Activated naive CD8-positive, alpha-beta T cell treated with anti-CD3 and anti-CD28 coated beads, Interleukin-2, amount 10 ng/mL, durations not matched to agents 7 days and 5 days (primary cell): ENCODE results near the gene OR11A1. TPM values are rescaled to one million over a fixed set of nuclear protein-coding genes. Genes with fewer than 3 reads are reported as not detected.

Experiments used
- ATAC-seq: fragments of 150-1000 bp; cut with Tn5 transposase; one replicate; pipeline ENCODE4 v1.10.0; 2021; ENCODE audit warnings: low read depth, moderate library complexity
- POLR2A ChIA-PET: fragments of 350-600 bp; sonication (Branson Sonifier 250); formaldehyde crosslinking; loops from one replicate; lab custom pipeline; 2021; ENCODE audit warnings: antibody characterized with exemption; lab: Charles Lee
- DNase-seq: peaks from one replicate; pipeline ENCODE4 v3.0.0; 2021
- H3K27ac Mint-ChIP-seq: one replicate; pipeline ENCODE4 v1.8.0; 2022; ENCODE audit warnings: mild to moderate bottlenecking, mixed read lengths
- H3K27me3 Mint-ChIP-seq: one replicate; pipeline ENCODE4 v1.8.0; 2022; ENCODE audit warnings: mild to moderate bottlenecking, moderate library complexity, mixed read lengths
- H3K36me3 Mint-ChIP-seq: one replicate; pipeline ENCODE4 v1.8.0; 2021; ENCODE audit warnings: mild to moderate bottlenecking, mixed read lengths
- H3K4me1 Mint-ChIP-seq: one replicate; pipeline ENCODE4 v1.8.0; 2021; ENCODE audit warnings: mixed read lengths
- H3K4me3 Mint-ChIP-seq: one replicate; pipeline ENCODE4 v1.8.0; 2022; ENCODE audit warnings: mild to moderate bottlenecking, moderate library complexity, mixed read lengths
- H3K9me3 Mint-ChIP-seq: one replicate; pipeline ENCODE4 v1.8.0; 2021; ENCODE audit warnings: mixed read lengths
- total RNA-seq, 2 experiments: library from RNA; stranded (reverse); gene quantifications; one replicate each; pipeline ENCODE4 v1.2.3, GENCODE V29; 2021

The OR11A1 gene
- not detected for total RNA-seq

DNA sequence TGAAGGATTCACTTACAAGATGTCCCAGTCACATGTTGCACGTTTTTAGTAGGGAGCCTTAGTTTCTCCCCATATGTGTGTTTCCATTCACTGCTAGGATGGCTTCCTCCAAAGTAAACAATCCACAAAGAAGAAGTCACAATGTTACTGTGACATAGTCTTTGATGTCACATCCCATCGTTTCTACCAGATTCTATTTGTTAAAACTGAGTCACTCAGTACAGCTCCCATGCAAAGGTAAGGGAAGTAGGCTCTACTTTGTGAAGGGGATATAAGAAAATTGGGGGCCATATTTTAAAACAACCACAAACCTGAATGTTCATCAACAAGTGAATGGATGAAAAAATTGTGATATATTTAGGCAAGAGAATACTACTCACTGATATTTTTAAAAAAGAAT is at the start of gene OR11A1, which contains the start of gene OR2H1:
OR11A1 (minus strand) TSS at position 101 of the 400 bp plus-strand sequence. CDS start 29,430 bp downstream, outside the sequence.
OR2H1 (plus strand) TSS at position 185 of the 400 bp plus-strand sequence. CDS start 4,615 bp downstream, outside the sequence.
- peaks cover 2% of the 10 kb centered on the region for H3K4me1 Mint-ChIP-seq
- H3K27ac Mint-ChIP-seq = no peak within 1 kb of the TSS
- H3K36me3 Mint-ChIP-seq = no peaks in the 10 kb centered on the region
- no peaks in the 10 kb centered on the region for H3K9me3 Mint-ChIP-seq
- ATAC-seq = no peak
- POLR2A ChIA-PET = no interaction called here
- no peak for DNase-seq
- peaks cover 15% of the 10 kb centered on the region for H3K27me3 Mint-ChIP-seq
- H3K4me3 Mint-ChIP-seq = no peak within 1 kb of the TSS

DNA sequence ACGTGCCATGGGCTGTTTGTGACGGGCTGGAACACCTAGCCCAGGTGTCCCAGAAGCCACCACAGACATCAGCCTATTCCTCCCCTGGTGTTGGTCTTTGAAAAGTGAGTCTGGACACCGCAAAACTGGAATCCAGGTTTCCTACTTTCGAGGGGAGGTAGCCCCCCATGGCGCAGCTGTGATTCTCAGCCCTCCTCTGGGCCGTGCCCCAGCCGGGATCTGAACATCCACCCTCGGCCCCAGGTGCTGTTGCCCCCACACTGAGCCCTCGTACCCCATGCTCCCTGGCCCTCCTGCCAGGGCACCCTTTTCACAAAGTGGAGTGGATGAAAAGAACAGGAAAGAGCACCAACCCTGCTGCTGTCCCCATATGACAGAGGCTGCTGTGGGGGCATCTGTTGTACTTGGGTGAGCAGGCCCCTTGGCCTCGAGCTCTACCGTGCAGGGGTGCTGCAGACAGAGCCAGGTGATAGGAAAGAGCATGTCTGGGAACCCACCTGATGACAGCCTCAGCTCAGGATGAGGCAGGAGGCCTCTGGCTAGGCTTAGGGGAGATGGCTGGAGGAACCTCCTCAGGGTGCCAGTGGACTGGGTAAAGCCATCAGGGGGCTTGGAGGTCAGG is 49.7 kb upstream of the OR11A1 start:
- DNase-seq (no peak), ATAC-seq (no peak)
- POLR2A ChIA-PET = no interaction called here
- H3K27ac Mint-ChIP-seq = no peak overlapping the region
- H3K27me3 Mint-ChIP-seq = peaks cover 4% of the 10 kb centered on the region
- H3K4me3 Mint-ChIP-seq = no peak overlapping the region
- H3K4me1 Mint-ChIP-seq = no peaks in the 10 kb centered on the region
- no peaks in the 10 kb centered on the region for H3K9me3 Mint-ChIP-seq
- H3K36me3 Mint-ChIP-seq = no peaks in the 10 kb centered on the region

DNA sequence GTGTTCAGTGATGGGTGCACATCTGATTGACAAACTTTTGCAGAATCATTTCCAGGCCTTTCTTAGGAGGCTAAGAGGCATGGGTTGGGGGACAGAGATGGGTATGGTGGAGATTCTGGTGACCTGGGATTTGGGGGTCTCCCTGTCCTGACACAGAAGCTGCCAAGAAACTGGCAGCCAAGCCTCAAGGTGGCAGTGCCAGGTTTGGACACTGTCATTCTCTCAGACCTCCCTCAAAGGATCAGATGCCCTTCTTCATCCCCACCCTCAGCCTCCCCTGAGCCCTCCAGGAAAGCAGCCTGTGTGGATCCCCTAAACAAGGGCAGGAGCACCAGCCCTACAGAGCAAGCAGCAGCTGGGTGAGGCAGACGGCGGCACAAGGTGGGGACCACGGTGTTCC is 48.9 kb upstream of the OR11A1 start:
- Mint-ChIP-seq H3K27me3 (peaks cover 4% of the 10 kb centered on the region), H3K4me1 (no peaks in the 10 kb centered on the region), H3K4me3 (no peak overlapping the region), H3K36me3 (no peaks in the 10 kb centered on the region), H3K27ac (no peak overlapping the region), H3K9me3 (no peaks in the 10 kb centered on the region)
- DNase-seq (no peak), ATAC-seq (no peak)
- POLR2A ChIA-PET = no interaction called here

DNA sequence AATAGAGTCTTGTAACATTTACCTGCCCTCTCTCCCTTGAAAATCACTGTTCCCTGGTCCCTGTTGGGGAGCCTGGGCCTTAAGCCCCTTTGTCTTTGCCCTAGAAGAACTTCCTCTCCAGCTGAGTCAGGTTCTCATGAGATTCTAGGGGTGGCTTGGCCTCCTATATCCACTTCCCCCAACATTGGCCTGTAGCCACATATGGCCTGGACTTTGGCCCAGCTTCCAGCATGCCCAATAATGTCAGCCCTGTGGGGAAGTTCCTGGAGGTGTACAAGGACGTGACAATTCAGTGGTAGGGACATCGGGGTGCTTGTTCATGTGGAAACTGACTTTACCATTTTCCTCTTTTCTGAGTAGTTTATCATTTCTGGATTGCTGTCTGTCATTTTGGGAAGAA is 48.1 kb upstream of the OR11A1 start:
- DNase-seq = no peak
- H3K9me3 Mint-ChIP-seq = no peaks in the 10 kb centered on the region
- no peak for ATAC-seq
- no peaks in the 10 kb centered on the region for H3K36me3 Mint-ChIP-seq
- no peak overlapping the region for H3K27ac Mint-ChIP-seq
- no peaks in the 10 kb centered on the region for H3K4me1 Mint-ChIP-seq
- H3K4me3 Mint-ChIP-seq = no peak overlapping the region
- peaks cover 4% of the 10 kb centered on the region for H3K27me3 Mint-ChIP-seq
- POLR2A ChIA-PET = no interaction called here

GRCh38 chr6:29502597-29502996 is 45.7 kb upstream of the OR11A1 start:
- POLR2A ChIA-PET = no interaction called here
- ATAC-seq (no peak), DNase-seq (no peak)
- H3K27ac Mint-ChIP-seq = no peak overlapping the region
- H3K4me1 Mint-ChIP-seq = no peaks in the 10 kb centered on the region
- H3K36me3 Mint-ChIP-seq = no peaks in the 10 kb centered on the region
- no peak overlapping the region for H3K4me3 Mint-ChIP-seq
- peaks cover 16% of the 10 kb centered on the region for H3K27me3 Mint-ChIP-seq
- H3K9me3 Mint-ChIP-seq = no peaks in the 10 kb centered on the region

DNA sequence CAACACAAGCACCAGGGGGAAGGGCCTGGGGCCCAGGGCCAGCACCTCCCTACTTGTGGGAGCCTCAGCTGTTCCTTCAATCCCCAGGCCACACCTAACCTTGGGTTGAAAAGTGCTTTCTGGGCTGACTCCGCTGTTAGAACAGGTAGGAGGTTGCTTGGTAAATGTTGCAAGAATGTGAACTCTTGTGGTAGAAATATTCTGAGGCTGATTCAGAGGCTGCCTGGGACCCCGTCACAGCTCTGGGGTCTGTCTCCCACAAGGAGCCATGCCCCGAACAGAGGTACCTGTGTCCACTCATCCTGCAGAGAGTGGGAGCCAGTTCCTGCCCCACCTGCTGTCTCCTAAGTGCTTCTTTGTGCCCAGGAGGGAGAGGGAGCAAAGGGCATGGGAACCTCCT is 45.3 kb upstream of the OR11A1 start:
- DNase-seq (no peak), ATAC-seq (no peak)
- H3K27me3 Mint-ChIP-seq = peaks cover 20% of the 10 kb centered on the region
- no peak overlapping the region for H3K27ac Mint-ChIP-seq
- no peaks in the 10 kb centered on the region for H3K4me1 Mint-ChIP-seq
- no peak overlapping the region for H3K4me3 Mint-ChIP-seq
- no peaks in the 10 kb centered on the region for H3K36me3 Mint-ChIP-seq
- POLR2A ChIA-PET = no interaction called here
- no peaks in the 10 kb centered on the region for H3K9me3 Mint-ChIP-seq

DNA sequence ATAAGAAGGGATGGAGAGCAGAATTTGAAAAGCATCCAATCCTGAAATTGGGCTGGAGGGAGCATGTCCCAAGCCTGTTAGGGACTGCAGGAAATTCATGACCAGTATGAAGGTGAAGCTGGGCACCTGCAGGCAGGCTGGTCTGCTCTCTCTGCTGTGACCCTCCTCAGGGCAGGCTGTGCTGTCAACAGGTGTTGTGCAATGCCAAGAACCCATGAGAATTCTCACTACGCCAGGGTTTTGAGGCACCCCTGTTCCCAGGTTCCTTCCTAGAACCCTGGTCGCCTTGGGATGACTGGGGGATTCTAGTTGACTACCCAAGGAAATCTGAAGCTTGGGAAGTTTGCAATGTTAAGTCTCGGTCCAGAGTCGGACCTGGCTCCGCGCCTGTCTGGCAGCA is 44.2 kb upstream of the OR11A1 start:
- H3K4me1 Mint-ChIP-seq = no peaks in the 10 kb centered on the region
- ATAC-seq (no peak), DNase-seq (no peak)
- H3K36me3 Mint-ChIP-seq = no peaks in the 10 kb centered on the region
- POLR2A ChIA-PET = no interaction called here
- H3K4me3 Mint-ChIP-seq = no peak overlapping the region
- H3K9me3 Mint-ChIP-seq = no peaks in the 10 kb centered on the region
- no peak overlapping the region for H3K27ac Mint-ChIP-seq
- H3K27me3 Mint-ChIP-seq = peaks cover 26% of the 10 kb centered on the region

DNA sequence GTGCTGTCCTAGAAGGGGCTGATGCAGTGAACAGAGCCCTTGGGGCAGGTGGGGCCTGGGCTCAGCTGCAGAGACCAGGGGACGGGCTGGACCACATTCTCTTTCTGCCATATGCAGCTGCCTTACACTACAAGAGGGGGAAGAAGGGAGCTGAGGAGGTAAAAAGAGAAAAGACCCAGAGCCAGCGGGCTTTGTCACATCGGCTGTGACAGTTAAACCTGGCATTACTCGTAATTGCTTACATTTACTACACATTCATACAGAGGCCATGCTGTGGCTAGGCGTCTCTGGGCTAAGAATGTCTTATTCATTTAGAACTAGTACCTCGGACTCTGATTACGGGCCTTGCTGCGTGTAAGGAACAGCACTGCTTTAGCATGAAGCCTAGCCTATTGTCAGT is 43.7 kb upstream of the OR11A1 start:
- H3K9me3 Mint-ChIP-seq = no peaks in the 10 kb centered on the region
- no peaks in the 10 kb centered on the region for H3K4me1 Mint-ChIP-seq
- no peak overlapping the region for H3K4me3 Mint-ChIP-seq
- H3K27me3 Mint-ChIP-seq = peaks cover 28% of the 10 kb centered on the region
- ATAC-seq (no peak), DNase-seq (no peak)
- H3K27ac Mint-ChIP-seq = no peak overlapping the region
- POLR2A ChIA-PET = no interaction called here
- no peaks in the 10 kb centered on the region for H3K36me3 Mint-ChIP-seq

DNA sequence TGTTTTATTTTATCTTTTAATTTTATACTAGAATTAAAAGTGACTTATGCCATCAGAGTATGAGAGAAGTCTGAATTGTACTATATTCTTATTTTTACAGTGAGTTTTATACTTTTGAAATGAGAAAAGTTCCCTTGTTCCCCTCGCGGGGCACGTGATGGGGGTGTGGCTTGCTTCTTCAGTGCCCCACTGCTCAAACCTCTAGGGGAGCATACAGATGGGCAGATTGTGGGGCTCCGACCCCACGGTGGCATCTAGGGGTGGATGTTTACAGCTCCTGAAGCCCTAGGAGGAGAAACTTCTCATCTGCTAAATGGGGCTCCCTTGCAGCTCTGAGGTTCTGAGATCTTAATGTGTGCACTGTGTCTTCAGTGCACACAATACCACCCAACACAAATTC is 42.8 kb upstream of the OR11A1 start:
- Mint-ChIP-seq H3K4me3 (no peak overlapping the region), H3K9me3 (no peaks in the 10 kb centered on the region), H3K27ac (no peak overlapping the region), H3K27me3 (peaks cover 28% of the 10 kb centered on the region), H3K36me3 (no peaks in the 10 kb centered on the region), H3K4me1 (no peaks in the 10 kb centered on the region)
- ATAC-seq (no peak), DNase-seq (no peak)
- POLR2A ChIA-PET = no interaction called here

GRCh38 chr6:29496961-29497360 is 40.1 kb upstream of the OR11A1 start:
- no peak overlapping the region for H3K27ac Mint-ChIP-seq
- no peaks in the 10 kb centered on the region for H3K4me1 Mint-ChIP-seq
- H3K9me3 Mint-ChIP-seq = no peaks in the 10 kb centered on the region
- ATAC-seq (no peak), DNase-seq (no peak)
- H3K36me3 Mint-ChIP-seq = no peaks in the 10 kb centered on the region
- POLR2A ChIA-PET = no interaction called here
- no peak overlapping the region for H3K4me3 Mint-ChIP-seq
- H3K27me3 Mint-ChIP-seq = peaks cover 25% of the 10 kb centered on the region

GRCh38 chr6:29495571-29495970 is 38.7 kb upstream of the OR11A1 start:
- Mint-ChIP-seq H3K9me3 (no peaks in the 10 kb centered on the region), H3K36me3 (no peaks in the 10 kb centered on the region), H3K4me3 (no peak overlapping the region), H3K4me1 (no peaks in the 10 kb centered on the region), H3K27me3 (peaks cover 25% of the 10 kb centered on the region), H3K27ac (no peak overlapping the region)
- POLR2A ChIA-PET = no interaction called here
- no peak for ATAC-seq
- no peak for DNase-seq

GRCh38 chr6:29494131-29494530 is 37.3 kb upstream of the OR11A1 start:
- DNase-seq (no peak), ATAC-seq (no peak)
- peaks cover 1% of the 10 kb centered on the region for H3K9me3 Mint-ChIP-seq
- peaks cover 22% of the 10 kb centered on the region for H3K27me3 Mint-ChIP-seq
- no peak overlapping the region for H3K27ac Mint-ChIP-seq
- no peaks in the 10 kb centered on the region for H3K4me1 Mint-ChIP-seq
- POLR2A ChIA-PET = no interaction called here
- H3K36me3 Mint-ChIP-seq = no peaks in the 10 kb centered on the region
- H3K4me3 Mint-ChIP-seq = no peak overlapping the region

GRCh38 chr6:29493261-29493660 is 36.4 kb upstream of the OR11A1 start:
- H3K36me3 Mint-ChIP-seq = no peaks in the 10 kb centered on the region
- peaks cover 15% of the 10 kb centered on the region for H3K27me3 Mint-ChIP-seq
- H3K4me3 Mint-ChIP-seq = no peak overlapping the region
- no peak overlapping the region for H3K27ac Mint-ChIP-seq
- POLR2A ChIA-PET = no interaction called here
- H3K9me3 Mint-ChIP-seq = peaks cover 1% of the 10 kb centered on the region
- H3K4me1 Mint-ChIP-seq = no peaks in the 10 kb centered on the region
- ATAC-seq (no peak), DNase-seq (no peak)

- H3K4me3 Mint-ChIP-seq = no peak overlapping the region
- peaks cover 1% of the 10 kb centered on the region for H3K9me3 Mint-ChIP-seq
- POLR2A ChIA-PET = no interaction called here
- H3K27me3 Mint-ChIP-seq = peaks cover 10% of the 10 kb centered on the region
- H3K27ac Mint-ChIP-seq = no peak overlapping the region
- H3K36me3 Mint-ChIP-seq = no peaks in the 10 kb centered on the region
- ATAC-seq = no peak
- no peaks in the 10 kb centered on the region for H3K4me1 Mint-ChIP-seq
- no peak for DNase-seq
These were observed 34.7 kb upstream of the OR11A1 start for GRCh38 chr6:29491574-29491973.
